Activated CD8-positive, alpha-beta memory T cell treated with anti-CD3 and anti-CD28 coated beads, Interleukin-2, amount 50 U/mL, for 48 hours (primary cell): ENCODE data around the gene ARHGEF26.
A peak's percentile ranks its signal among the peaks of the same experiment; 100 is the strongest.
"Not testable (repeated sequence)": the region's sequence is repeated elsewhere in the genome, so short reads cannot be mapped to it uniquely, and the experiment has no call there.

Experiments
- DNase-seq: peaks from one replicate; pipeline ENCODE4 v3.0.0-alpha.2; 2020

Gene ARHGEF26, protein sequence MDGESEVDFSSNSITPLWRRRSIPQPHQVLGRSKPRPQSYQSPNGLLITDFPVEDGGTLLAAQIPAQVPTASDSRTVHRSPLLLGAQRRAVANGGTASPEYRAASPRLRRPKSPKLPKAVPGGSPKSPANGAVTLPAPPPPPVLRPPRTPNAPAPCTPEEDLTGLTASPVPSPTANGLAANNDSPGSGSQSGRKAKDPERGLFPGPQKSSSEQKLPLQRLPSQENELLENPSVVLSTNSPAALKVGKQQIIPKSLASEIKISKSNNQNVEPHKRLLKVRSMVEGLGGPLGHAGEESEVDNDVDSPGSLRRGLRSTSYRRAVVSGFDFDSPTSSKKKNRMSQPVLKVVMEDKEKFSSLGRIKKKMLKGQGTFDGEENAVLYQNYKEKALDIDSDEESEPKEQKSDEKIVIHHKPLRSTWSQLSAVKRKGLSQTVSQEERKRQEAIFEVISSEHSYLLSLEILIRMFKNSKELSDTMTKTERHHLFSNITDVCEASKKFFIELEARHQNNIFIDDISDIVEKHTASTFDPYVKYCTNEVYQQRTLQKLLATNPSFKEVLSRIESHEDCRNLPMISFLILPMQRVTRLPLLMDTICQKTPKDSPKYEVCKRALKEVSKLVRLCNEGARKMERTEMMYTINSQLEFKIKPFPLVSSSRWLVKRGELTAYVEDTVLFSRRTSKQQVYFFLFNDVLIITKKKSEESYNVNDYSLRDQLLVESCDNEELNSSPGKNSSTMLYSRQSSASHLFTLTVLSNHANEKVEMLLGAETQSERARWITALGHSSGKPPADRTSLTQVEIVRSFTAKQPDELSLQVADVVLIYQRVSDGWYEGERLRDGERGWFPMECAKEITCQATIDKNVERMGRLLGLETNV

DNA sequence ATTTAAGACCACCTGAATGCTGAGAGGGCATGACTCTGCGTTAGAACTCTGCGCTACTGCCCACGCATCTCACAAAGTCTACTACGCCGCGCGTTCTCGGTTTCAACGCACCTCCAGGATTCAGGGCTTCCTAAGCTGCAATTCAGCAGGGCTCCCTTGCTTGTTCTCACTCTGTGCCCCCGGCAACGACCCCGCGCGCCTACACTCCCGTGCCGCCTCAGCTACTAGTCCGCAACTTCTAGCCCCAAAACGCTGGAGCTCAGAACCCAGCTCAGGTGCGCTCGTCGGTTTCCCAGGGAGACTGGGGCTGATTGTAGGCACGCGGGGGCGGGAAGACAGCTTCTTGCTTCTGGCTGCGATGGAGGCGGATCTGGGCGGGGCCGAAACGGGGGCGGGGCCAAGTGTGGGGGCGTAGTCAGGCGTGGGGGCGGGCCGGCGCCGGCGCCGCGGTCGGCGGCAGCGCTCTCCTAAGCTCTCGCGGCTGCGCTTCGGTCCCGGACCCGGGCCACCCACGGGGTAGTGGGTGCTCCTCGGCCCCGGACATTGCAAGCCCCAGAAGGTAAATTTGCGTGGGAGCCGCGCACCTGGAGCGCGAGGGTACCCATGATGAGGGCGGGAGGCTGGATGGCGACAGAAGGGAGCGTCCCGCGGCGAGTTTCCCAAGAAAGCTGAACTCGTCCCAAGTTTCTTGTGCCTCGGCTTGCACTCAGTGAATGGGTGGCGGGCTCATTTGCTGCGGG lies at the start of gene ARHGEF26:
ARHGEF26 (plus strand) TSS at position 430 of the 740 bp plus-strand sequence. CDS start 603 bp downstream, outside the sequence.
- DNase-seq: peak; percentile 84

DNA sequence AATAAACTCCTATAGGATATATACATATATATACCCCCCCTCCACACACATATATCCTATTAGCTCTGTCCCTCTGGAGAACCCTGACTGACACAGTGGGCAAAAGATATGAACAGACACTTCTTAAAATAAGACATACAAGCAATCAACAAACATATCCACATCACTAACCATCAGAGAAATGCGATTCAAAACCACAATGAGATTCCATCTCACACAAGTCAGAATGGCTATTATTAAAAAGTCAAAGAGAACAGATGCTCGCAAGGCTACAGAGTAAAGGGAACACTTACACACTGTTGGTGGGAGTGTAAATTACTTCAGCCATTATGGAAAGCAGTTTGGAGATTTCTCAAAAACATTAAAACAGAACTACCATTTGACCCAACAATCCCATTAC lies 46.2 kb upstream of the ARHGEF26 start:
- no peak for DNase-seq

GRCh38 chr3:154078672-154079071 lies 42.5 kb upstream of the ARHGEF26 start:
- no peak for DNase-seq

GRCh38 chr3:154081305-154081704 lies 39.9 kb upstream of the ARHGEF26 start:
- no peak for DNase-seq

DNA sequence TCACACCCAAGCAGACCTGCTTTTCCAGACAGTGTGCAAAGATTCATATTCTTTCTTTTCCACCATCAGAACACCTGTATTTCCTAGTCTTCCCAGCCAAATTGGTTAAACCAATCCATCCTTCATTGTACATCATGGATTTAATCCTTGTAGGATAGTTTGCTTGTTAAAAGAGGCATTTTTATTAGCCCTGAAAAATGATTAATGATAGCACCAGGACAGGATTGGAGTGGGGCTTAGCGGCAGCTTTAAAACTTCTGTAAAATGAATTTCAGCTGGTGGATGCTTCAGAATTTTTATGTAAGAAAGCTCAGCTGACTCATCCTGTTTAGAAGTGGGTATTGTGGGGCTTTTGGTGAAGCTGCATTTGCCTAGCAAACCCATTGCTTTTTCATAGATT lies 36.1 kb upstream of the ARHGEF26 start:
- DNase-seq: no peak

DNA sequence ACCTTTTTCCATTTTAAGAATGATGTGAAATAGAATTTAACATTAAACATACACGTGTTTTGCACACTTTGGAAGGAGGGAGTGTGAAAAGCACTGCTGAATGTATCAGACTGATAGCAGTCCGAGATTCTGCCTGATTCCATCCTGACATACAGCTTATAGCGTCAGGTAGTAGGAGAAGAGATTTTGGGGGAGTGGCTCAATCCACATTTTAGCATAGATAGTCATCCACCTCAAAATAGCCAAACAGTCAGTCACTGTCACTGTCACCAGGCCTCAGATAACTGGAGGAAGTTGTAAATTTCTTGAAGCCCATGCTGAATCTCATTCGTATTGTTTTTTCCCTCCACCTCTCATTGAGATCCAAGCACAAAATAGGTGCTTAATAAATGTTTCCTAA lies 35.4 kb upstream of the ARHGEF26 start:
- no peak for DNase-seq

GRCh38 chr3:154086286-154086685 lies 34.9 kb upstream of the ARHGEF26 start:
- no peak for DNase-seq

DNA sequence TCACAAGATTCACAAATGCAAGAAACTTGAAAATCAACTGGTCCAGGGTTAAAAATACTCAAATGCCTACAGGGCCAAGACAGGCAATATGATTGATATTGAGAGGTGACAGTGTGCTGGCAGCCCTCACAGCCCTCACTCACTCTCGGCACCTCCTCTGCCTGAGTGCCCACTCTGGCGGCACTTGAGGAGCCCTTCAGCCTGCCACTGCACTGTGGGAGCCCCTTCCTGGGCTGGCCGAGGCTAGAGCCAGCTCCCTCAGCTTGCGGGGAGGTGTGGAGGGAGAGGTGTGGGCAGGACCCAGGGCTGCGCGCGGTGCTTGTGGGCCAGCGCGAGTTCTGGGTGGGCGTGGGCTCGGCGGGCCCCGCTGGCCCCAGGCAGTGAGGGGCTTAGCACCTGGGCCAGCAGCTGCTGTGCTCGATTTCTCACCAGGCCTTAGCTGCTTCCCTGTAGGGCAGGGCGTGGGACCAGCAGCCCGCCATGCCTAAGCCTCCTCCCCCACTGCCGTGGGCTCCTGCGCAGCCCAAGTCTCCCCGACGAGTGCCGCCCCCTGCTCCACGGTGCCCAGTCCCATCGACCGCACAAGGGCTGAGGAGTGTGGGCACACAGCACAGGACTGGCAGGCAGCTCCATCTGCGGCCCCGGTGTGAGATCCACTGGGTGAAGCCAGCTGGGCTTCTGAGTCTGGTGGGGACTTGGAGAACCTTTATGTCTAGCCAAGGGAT lies 33.3 kb upstream of the ARHGEF26 start:
- DNase-seq: not testable (repeated sequence)

DNA sequence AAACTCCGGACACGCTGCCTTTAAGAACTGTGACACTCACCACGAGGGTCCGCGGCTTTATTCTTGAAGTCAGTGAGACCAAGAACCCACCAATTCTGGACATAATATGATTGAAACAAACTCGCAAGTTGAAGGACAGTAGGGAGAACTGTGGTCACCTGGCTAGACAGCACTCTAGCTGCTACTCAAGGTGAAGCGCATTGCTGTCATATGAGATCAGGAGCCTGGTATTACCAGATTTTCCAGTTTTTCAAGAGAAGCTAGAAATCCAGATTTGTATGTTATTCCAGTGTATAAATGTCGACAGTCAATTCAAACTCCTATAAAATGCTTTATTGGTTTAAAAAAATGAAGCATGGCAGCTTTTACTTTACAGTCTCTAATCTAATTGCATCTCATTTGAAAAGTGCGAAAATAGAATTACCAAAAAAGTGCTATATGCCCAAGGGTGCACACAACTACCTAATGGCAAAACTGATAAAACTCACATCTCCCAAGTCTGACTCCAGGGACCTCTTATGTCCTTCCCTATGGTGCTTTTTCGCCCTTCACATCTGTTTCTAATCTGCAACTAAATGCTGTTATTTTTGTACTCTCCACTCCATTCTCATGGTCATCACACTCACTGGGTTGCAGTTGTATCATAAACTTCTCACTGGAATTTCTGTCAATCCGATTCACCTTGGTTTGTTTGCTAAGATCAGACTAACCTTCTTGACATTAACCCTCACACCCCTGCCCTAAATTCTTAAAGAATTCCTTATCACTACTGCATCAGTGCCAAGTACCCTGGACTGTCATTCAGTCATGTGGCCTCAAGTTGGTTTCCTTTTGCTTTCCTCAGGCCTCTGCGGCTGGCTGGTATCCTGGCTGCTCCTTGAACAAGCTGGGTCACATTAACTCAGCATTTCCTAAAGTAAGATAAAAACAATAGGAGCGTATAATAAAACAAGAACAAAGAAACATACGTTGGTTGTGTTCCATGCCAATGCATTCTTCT lies 31.5 kb upstream of the ARHGEF26 start:
- DNase-seq: no peak

- DNase-seq: no peak
Measured at GRCh38 chr3:154094051-154094450, 27.1 kb upstream of the ARHGEF26 start.

DNA sequence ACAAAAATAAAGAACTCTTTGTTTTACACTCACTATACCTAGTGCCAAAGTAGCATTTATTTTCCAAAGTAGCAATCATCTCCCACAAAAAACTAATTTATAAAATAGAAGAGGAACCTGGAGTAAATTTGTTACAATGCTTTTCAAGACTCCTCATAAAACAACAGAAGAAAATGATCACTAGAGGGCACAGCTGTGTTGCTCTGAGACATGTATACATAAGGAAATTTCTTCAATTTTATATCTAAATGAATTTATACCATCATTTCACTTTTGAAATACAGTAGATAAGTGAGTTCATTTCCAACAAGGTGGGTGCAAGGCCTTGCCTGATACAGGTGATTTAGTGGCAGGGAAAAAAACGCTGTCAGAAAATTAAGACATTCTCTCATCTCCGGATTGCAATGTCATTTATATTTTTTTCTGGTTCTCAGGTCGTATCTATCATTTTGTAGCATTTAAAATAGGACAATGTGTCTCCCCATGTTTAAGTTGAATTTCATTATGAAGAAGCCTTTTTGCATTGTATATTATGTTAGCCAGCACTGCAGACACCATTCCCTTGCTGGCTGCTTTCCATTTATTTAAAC lies 25.3 kb upstream of the ARHGEF26 start:
- no peak for DNase-seq

GRCh38 chr3:154098376-154098775 lies 22.8 kb upstream of the ARHGEF26 start:
- DNase-seq: no peak

GRCh38 chr3:154100556-154100955 lies 20.6 kb upstream of the ARHGEF26 start:
- no peak for DNase-seq

- no peak for DNase-seq
Measured at GRCh38 chr3:154101250-154101649, 19.9 kb upstream of the ARHGEF26 start.

DNA sequence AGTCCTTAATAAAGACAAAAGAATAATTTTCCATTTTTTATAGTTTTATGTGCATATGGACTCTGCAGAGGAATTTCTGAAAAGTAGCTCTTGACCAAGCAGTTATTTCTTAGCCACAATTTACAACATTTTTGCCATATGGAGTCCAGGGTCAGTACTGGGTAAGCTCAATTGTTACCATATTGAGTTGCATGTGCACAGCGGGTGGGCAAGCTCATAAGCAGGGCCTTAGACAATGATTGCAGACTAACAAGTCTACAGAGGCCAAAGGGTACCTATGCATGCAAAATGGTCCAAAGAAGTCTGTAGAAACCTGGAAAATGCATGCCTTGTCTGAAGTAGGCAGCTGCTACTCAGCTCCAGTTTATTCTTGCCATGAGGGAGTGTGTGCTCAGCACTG lies 19.0 kb upstream of the ARHGEF26 start:
- DNase-seq: no peak

- no peak for DNase-seq
Measured at GRCh38 chr3:154105218-154105975, 15.8 kb upstream of the ARHGEF26 start.

- no peak for DNase-seq
Measured at GRCh38 chr3:154111365-154111935, 9.7 kb upstream of the ARHGEF26 start.

DNA sequence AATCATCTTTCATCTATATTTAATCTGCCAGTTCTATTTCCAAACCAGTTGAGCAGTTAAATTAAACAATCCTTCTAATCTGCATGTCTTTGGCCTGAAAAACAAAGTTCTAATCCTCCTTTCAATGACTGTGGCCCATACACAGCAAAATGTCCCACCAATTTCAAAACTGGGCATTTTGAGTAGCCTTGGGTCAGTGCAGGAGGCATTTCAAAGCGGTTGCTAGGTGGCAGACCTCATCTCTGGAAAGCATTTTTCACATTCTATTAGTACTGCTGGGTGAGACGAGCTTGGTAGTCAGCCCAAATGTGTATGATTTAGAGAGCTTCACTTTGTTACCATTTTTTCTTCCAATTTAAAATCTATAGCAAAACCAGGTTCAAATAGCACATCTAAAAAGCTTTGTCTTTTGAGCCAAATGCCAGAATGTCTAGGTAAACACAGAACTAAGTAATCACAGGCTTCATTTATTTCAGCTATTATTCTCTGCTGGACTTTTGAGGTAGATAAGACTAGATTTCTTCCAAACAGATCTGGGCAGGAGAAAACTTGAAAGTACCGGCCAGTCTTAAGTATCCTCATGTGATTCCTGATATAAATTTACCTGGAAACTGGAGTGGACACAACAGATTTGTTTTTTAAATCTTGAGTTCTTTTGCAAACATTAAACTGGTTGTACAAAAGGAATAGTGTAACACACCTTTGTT lies 8.9 kb upstream of the ARHGEF26 start:
- no peak for DNase-seq

DNA sequence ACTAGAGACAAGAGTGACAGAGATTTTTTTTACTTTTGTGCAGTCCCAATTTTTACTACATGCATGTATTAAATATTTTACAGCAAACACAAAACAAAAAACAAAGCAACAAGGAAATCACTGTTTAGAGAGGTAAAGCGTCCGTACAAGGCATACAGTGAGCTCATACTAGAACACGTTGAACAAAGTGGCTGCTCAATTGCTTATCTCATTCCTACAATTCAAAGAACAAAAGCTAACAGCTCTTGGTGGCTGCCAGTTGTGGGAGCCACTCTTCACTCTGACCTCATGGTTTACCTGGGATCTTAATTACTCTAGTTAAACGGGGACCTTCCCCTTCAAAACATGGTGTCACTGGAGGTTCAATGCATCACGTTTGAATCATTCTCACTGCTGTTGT lies 7.6 kb upstream of the ARHGEF26 start:
- DNase-seq: no peak
